ENCODE results near the gene GPR82. TPM values are rescaled to one million over a fixed set of nuclear protein-coding genes. Genes with fewer than 3 reads are reported as not detected.

Gene GPR82
- total RNA-seq, 2 experiments from 2014 or later, result not detected

- ChIA-PET CTCF (no interaction called here), POLR2A (no interaction called here)
- H3K27me3 Mint-ChIP-seq, result no peaks in the 10 kb centered on the region
These were observed 39.8 kb upstream of the GPR82 start for GRCh38 chrX:41684138-41684537.

GRCh38 chrX:41684940-41685339, 39.0 kb upstream of the GPR82 start:
- H3K9me3 ChIP-seq (ENCODE audit: control insufficient read depth in 1 of 2, insufficient read depth in 1 of 2, low read length in 2 of 2), result no peaks in the 10 kb centered on the region
- H3K27me3 ChIP-seq (ENCODE audit: control insufficient read depth in 1 of 2, insufficient read depth in 2 of 2, low read length in 2 of 2), result no peaks in the 10 kb centered on the region
- Mint-ChIP-seq H3K27ac (no peak overlapping the region), H3K9me3 (no peaks in the 10 kb centered on the region), H3K4me3 (no peak overlapping the region), H3K36me3 (ENCODE audit: low read depth) (peaks cover 3% of the 10 kb centered on the region), H3K27me3 (no peaks in the 10 kb centered on the region), H3K4me1 (ENCODE audit: low read depth) (peaks cover 14% of the 10 kb centered on the region)
- no peak for TF ChIP-seq CTCF (IDR thresholded peaks at IDR 0.05)
- intact Hi-C loops (cut with DNase I, micrococcal nuclease), result no loop called here
- no peak overlapping the region for H3K27ac ChIP-seq (ENCODE audit: low read depth in 1 of 2, low read length in 2 of 2)
- peaks cover 2% of the 10 kb centered on the region for H3K36me3 ChIP-seq (ENCODE audit: insufficient read depth, low read length)
- ATAC-seq (ENCODE audit: poor library complexity), result no peak
- ChIA-PET CTCF (no interaction called here), POLR2A (no interaction called here)
- no peaks in the 10 kb centered on the region for H3K4me1 ChIP-seq (ENCODE audit: insufficient read depth, low read length)
- no peak overlapping the region for H3K4me3 ChIP-seq (ENCODE audit: low read length)
- DNase-seq, result no peak

More at GRCh38 chrX:41684138-41684537, 39.8 kb upstream of the GPR82 start:
- Histone ChIP-seq H3K4me1 (ENCODE audit: insufficient read depth, low read length) (no peaks in the 10 kb centered on the region), H3K4me3 (ENCODE audit: low read length) (no peak overlapping the region), H3K9me3 (ENCODE audit: control insufficient read depth in 1 of 2, insufficient read depth in 1 of 2, low read length in 2 of 2) (no peaks in the 10 kb centered on the region), H3K27ac (ENCODE audit: low read depth in 1 of 2, low read length in 2 of 2) (no peak overlapping the region), H3K36me3 (ENCODE audit: insufficient read depth, low read length) (peaks cover 2% of the 10 kb centered on the region), H3K27me3 (ENCODE audit: control insufficient read depth in 1 of 2, insufficient read depth in 2 of 2, low read length in 2 of 2) (no peaks in the 10 kb centered on the region)
- no peak overlapping the region for H3K4me3 Mint-ChIP-seq
- H3K36me3 Mint-ChIP-seq (ENCODE audit: low read depth), result peaks cover 5% of the 10 kb centered on the region
- intact Hi-C loops (cut with DNase I, micrococcal nuclease), result no loop called here
- no peak overlapping the region for H3K27ac Mint-ChIP-seq
- ATAC-seq (ENCODE audit: poor library complexity) (no peak), DNase-seq (no peak)
- H3K9me3 Mint-ChIP-seq, result no peaks in the 10 kb centered on the region
- no peak for TF ChIP-seq CTCF (IDR thresholded peaks at IDR 0.05)
- peaks cover 10% of the 10 kb centered on the region for H3K4me1 Mint-ChIP-seq (ENCODE audit: low read depth)

DNA sequence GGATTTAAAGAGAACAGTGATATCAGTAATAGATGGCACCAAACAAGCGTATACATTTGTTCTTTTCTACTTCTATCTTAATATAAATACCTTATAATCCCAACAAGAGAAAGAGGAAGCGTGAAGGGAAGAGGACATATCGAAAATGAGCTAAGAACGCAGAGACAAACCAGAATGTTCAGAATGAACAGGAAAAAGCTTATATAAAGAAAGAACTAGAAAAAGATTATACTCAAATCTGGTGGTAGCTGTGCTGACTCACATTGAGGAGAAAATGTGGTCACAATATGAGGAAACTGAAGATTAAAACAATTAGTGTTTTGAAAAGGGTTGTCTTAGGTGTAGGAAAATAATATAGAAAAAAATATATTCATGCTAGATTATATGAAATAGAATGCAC, 37.2 kb upstream of the GPR82 start:
- ATAC-seq (ENCODE audit: poor library complexity) (no peak), DNase-seq (no peak)
- Histone ChIP-seq H3K9me3 (ENCODE audit: control insufficient read depth in 1 of 2, insufficient read depth in 1 of 2, low read length in 2 of 2) (no peaks in the 10 kb centered on the region), H3K27ac (ENCODE audit: low read depth in 1 of 2, low read length in 2 of 2) (no peak overlapping the region), H3K27me3 (ENCODE audit: control insufficient read depth in 1 of 2, insufficient read depth in 2 of 2, low read length in 2 of 2) (no peaks in the 10 kb centered on the region), H3K4me3 (ENCODE audit: low read length) (no peak overlapping the region), H3K36me3 (ENCODE audit: insufficient read depth, low read length) (peaks cover 2% of the 10 kb centered on the region), H3K4me1 (ENCODE audit: insufficient read depth, low read length) (no peaks in the 10 kb centered on the region)
- no peak for TF ChIP-seq CTCF (IDR thresholded peaks at IDR 0.05)
- ChIA-PET POLR2A (no interaction called here), CTCF (interaction anchor here (0.6 to 0.7 kb wide), 2 partner anchors 13 to 1121 kb away, joined by 3 read pairs; no protein-coding TSS in a partner anchor)
- Mint-ChIP-seq H3K27me3 (no peaks in the 10 kb centered on the region), H3K9me3 (no peaks in the 10 kb centered on the region), H3K36me3 (ENCODE audit: low read depth) (no peaks in the 10 kb centered on the region), H3K27ac (no peak overlapping the region), H3K4me1 (ENCODE audit: low read depth) (peaks cover 15% of the 10 kb centered on the region), H3K4me3 (no peak overlapping the region)
- intact Hi-C loops (cut with DNase I, micrococcal nuclease), result no loop called here
